Stimulated activated CD4-positive, alpha-beta T cell treated with anti-CD3 and anti-CD28 coated beads, Interleukin-1b, Interleukin-23, amount 100 ng/mL, for 48 hours (primary cell): ENCODE results near the gene NFX1.
"Not testable (repeated sequence)": the region's sequence is repeated elsewhere in the genome, so short reads cannot be mapped to it uniquely, and the experiment has no call there.

Experiments used
- DNase-seq: peaks from one replicate; pipeline ENCODE4 v3.0.0-alpha.2; 2020

Gene NFX1

GRCh38 chr9:33366979-33367480 is 76.7 kb downstream of the NFX1 start:
- no peak for DNase-seq

DNA sequence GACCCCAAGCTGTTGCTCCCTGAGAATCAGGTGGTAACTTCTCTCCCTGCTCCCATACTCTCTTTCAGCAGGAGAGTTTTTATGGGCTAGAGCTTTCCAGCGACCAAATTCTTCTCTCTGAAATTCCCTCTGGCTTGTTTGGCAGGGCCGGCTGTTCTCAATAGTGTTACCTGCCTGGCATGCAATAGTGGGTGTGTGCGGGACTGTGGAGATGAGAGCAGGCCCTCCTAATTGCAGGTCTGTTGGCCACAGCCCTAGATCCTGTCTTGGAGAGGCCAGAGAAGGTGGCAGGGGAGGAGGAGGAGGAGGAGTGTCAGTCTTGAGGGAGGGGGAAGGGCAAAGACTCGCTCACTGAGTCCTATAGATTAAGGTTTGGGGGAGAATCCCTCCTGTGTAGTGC is 82.6 kb downstream of the NFX1 start:
- DNase-seq = no peak

GRCh38 chr9:33374190-33374589 is 83.9 kb downstream of the NFX1 start:
- DNase-seq = no peak

GRCh38 chr9:33374634-33375237 is 84.4 kb downstream of the NFX1 start:
- peak; percentile 66 for DNase-seq

GRCh38 chr9:33375238-33375840 is 85.0 kb downstream of the NFX1 start:
- no peak for DNase-seq

DNA sequence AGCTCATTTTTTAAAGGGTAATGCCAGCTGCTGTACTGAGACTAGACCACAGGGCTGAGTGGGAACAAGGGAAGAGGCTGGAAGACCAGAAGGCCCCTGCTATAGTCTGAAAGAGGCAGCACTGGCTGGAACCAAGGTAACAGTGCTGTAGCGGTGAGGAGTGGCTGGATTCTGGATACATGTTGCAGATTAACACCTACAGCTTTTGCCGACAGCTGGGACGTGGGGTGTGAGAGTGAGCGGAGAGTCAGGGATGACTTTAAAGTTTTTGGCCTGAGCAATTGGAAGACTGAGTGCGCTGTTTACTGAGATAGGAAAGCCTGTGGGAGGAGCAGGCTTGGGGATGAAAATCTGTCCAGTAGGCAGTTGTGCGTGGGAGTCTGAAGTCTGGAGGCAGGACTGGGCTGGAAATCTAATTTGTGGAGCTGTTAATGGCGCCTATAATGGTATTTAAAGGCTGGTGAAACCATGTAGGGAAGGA is 85.6 kb downstream of the NFX1 start:
- DNase-seq = no peak

GRCh38 chr9:33377089-33377715 is 86.9 kb downstream of the NFX1 start:
- DNase-seq = no peak

- no peak for DNase-seq
Observed at GRCh38 chr9:33378121-33378795, 87.9 kb downstream of the NFX1 start.

DNA sequence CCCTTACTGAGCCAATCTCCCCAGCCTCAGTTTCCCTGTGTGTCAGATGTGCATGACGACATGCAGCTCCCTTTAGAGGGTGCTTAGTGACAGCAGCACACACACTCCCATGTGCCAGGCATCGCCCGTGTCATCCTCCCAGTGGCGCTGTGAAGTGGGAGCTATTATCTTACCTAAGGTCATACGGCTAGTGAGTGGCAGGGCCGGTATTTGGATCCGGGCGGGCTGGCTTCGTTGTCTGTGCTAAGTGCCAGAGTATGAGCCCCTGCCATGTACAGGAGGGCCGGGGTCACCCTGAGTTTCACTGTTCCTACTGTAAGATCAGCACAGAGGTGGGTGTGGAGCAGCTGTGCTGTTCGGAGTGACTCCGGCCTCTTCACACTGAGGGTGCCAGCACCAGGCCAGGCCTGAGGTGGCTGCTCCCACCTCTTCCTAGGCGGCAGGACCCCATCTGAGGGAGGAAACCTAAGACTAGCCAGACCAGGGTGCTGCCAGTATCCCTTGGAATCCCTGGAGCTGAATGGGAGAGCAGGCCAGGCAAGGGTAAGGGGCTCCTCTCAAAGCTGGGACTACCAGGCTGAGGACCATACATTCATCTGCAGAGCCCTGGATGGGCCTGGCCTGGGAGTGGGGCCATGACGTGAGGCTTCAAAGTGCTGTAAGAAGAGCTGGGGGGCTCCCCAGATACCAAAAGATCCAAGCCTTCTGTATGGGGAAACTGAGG is 89.5 kb downstream of the NFX1 start:
- no peak for DNase-seq

- no peak for DNase-seq
Observed at GRCh38 chr9:33380390-33381094, 90.2 kb downstream of the NFX1 start.

DNA sequence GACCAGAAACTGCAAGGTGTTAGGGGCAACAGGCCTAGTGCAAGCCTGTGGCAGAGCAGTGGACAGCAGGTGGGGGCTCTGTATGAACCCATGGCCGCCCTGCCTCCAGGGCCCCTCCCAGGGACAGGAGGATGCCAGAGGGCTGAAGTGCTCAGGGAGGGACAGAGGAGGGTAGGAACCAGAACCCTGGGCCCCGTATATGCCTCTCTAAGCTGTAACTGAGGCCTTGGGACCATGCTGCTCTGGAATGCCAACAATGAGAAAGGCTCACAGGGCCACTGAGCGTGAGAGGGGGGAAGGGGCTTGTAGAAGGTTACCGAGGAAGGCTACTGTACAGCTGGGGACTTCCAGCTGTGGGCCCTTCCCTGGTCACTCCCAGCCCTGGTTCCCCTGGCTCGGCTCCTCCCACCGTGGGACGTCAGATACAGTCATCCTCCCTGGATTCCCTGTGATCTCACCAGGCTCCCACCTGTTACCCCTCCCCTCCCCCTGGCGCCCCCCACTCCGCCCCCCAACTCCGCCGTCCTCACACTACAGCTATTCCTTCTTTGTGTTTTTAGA is 91.0 kb downstream of the NFX1 start:
- DNase-seq = no peak

- not testable (repeated sequence) for DNase-seq
Observed at GRCh38 chr9:33382397-33382796, 92.1 kb downstream of the NFX1 start.

GRCh38 chr9:33383396-33383795 is 93.1 kb downstream of the NFX1 start:
- not testable (repeated sequence) for DNase-seq

DNA sequence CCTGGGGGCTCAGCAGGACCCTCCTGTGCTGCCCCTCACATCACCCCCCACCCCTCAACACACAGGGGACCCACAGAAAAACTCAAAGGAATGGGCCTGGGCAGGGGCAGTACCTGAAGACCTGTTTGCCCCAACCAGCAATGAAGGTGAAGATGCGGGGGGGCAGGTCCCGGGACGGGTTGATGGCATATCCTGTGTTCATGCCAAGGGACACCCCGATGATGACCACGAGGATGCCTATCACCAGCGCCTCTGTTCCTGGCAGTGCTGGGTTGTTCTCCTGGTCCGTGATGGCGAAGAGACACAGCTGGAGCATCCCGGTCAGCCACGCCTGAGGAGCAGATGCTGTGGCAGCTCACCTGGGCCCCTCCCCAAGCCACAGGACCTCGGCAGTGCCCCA is 95.2 kb downstream of the NFX1 start:
- not testable (repeated sequence) for DNase-seq

GRCh38 chr9:33385979-33386640 is 95.8 kb downstream of the NFX1 start:
- not testable (repeated sequence) for DNase-seq

- not testable (repeated sequence) for DNase-seq
Observed at GRCh38 chr9:33386641-33386996, 96.3 kb downstream of the NFX1 start.

DNA sequence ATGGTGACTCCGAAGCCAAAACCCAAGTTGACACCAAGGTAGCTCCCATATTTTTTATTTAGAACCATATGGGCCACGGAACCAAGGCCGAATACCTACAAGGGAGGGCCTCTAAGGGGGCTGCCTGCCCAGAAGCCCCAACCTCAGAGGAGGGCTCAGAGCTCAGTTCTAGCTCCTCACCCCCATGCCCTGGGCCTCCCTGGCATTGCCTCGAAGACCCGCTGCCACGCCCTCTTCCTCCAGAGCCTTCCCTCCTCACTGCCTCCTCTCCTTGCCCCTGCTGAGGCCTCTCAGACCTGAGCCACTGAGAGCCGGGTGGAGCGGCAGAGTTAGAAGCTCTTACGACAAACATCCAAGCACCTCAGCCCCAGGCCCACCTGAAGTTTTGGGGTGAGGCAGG is 96.7 kb downstream of the NFX1 start:
- DNase-seq = not testable (repeated sequence)

DNA sequence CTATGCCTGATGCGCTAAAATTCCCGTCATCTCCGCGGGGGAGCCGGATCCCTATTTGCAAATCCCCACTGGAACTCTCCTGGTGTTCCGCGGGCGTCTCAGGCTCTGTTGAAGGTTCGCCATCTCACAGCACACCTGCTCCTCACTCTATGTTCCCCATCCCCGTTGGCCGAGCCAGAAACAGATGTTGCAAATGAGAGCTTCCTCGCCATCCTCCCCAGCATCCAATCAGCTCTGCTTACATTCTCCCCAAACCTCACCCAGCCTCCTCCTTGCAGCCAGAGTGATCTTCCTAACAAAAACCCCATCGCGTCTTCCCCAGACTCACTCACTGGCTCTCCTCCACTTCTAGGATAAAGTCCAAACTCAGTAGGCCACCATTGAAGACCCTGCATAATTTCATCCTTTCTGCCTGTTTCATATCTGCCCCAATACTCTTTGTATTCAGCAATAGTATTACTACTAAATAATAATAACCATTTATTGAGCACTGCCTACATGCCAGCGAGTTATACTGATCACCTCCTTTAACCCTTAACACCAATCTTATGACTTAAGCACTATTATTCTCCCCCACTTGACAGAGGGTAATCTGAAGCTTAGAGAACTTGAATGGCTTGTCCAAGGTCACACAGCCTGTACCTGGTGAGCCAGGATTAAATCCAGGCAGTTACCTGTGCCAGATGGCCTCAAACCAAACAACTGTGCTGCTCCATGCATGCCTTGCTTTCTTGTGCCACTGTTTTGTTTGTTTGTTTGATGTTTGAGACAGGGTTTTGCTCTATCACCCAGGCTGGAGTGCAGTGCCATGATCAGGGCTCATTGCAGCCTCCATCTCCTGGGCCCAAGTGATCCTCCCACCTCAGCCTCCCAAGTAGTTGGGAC is 98.0 kb downstream of the NFX1 start:
- DNase-seq = no peak

DNA sequence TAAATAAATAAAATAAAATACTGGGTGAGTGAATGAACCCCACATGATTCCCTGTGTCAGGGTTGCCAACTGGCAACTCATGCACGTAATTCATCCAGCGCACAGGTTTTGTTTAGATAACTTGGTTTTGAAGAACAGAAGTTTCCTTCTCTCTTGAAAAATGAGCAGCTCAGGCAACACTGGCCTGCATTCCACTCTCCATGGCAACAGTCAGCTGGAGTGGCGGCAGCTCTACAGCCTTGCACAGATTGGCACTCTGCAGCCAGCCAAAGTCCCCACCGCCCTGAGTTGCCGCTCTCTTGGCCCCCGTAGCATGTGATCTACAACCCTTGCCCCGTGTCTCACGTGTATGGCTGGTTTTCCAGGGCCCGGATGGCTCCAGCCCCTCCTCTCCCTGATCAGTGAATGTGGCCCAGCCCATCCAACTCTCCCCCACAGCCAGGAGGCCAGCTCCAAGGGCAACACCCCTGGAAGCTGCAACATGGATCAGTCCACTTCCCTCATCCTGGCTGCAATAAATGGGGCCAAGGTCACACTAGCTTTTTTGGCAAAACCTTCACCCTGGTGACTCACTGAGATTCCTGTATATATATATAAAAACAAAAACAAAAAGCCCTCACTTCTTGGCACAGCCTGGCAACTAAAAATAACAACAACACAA is 100.9 kb downstream of the NFX1 start:
- DNase-seq = not testable (repeated sequence)

- DNase-seq = not testable (repeated sequence)
Observed at GRCh38 chr9:33392591-33393021, 102.3 kb downstream of the NFX1 start.
